Measurements from ENCODE around the gene FAM241A.

- no peak for TF ChIP-seq EZH2phosphoT487 (conservative IDR thresholded peaks at IDR 0.05; ENCODE audit: low read length)
- TF ChIP-seq, protein P1, sequence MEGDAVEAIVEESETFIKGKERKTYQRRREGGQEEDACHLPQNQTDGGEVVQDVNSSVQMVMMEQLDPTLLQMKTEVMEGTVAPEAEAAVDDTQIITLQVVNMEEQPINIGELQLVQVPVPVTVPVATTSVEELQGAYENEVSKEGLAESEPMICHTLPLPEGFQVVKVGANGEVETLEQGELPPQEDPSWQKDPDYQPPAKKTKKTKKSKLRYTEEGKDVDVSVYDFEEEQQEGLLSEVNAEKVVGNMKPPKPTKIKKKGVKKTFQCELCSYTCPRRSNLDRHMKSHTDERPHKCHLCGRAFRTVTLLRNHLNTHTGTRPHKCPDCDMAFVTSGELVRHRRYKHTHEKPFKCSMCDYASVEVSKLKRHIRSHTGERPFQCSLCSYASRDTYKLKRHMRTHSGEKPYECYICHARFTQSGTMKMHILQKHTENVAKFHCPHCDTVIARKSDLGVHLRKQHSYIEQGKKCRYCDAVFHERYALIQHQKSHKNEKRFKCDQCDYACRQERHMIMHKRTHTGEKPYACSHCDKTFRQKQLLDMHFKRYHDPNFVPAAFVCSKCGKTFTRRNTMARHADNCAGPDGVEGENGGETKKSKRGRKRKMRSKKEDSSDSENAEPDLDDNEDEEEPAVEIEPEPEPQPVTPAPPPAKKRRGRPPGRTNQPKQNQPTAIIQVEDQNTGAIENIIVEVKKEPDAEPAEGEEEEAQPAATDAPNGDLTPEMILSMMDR (IDR thresholded peaks at IDR 0.05; ENCODE audit: insufficient read depth, low read length, poor library complexity, severe bottlenecking) = no peak
Measured at GRCh38 chr4:112172180-112172579, 26.9 kb downstream of the FAM241A start.
